ENCODE data around the gene EFNB2.
A peak's percentile ranks its signal among the peaks of the same experiment; 100 is the strongest.

EFNB2 gene

GRCh38 chr13:106521095-106521799 is 14.2 kb downstream of the EFNB2 start:
- no peak for TF ChIP-seq EGR1 (IDR thresholded peaks at IDR 0.05)
- TF ChIP-seq USF1 (IDR thresholded peaks at IDR 0.05) = no peak
- no peak for TF ChIP-seq TAF1 (IDR thresholded peaks at IDR 0.05; ENCODE audit: low read depth)
- TF ChIP-seq CEBPB (IDR thresholded peaks at IDR 0.05) = no peak
- no peak for TF ChIP-seq TEAD4 (IDR thresholded peaks at IDR 0.05)
- TF ChIP-seq, protein P1, sequence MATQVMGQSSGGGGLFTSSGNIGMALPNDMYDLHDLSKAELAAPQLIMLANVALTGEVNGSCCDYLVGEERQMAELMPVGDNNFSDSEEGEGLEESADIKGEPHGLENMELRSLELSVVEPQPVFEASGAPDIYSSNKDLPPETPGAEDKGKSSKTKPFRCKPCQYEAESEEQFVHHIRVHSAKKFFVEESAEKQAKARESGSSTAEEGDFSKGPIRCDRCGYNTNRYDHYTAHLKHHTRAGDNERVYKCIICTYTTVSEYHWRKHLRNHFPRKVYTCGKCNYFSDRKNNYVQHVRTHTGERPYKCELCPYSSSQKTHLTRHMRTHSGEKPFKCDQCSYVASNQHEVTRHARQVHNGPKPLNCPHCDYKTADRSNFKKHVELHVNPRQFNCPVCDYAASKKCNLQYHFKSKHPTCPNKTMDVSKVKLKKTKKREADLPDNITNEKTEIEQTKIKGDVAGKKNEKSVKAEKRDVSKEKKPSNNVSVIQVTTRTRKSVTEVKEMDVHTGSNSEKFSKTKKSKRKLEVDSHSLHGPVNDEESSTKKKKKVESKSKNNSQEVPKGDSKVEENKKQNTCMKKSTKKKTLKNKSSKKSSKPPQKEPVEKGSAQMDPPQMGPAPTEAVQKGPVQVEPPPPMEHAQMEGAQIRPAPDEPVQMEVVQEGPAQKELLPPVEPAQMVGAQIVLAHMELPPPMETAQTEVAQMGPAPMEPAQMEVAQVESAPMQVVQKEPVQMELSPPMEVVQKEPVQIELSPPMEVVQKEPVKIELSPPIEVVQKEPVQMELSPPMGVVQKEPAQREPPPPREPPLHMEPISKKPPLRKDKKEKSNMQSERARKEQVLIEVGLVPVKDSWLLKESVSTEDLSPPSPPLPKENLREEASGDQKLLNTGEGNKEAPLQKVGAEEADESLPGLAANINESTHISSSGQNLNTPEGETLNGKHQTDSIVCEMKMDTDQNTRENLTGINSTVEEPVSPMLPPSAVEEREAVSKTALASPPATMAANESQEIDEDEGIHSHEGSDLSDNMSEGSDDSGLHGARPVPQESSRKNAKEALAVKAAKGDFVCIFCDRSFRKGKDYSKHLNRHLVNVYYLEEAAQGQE (IDR thresholded peaks at IDR 0.05; ENCODE audit: low read depth) = no peak
- TF ChIP-seq, protein P2, sequence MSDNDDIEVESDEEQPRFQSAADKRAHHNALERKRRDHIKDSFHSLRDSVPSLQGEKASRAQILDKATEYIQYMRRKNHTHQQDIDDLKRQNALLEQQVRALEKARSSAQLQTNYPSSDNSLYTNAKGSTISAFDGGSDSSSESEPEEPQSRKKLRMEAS (IDR thresholded peaks at IDR 0.05) = no peak
- TF ChIP-seq TCF12 (IDR thresholded peaks at IDR 0.05; ENCODE audit: low read depth) = no peak
- TF ChIP-seq RAD21 (IDR thresholded peaks at IDR 0.05; ENCODE audit: low read depth) = no peak
- TF ChIP-seq FOXM1 (IDR thresholded peaks at IDR 0.05; ENCODE audit: borderline replicate concordance, low read depth) = no peak
- no peak for TF ChIP-seq ZBTB7A (IDR thresholded peaks at IDR 0.05; ENCODE audit: low read depth)
- TF ChIP-seq EP300 (IDR thresholded peaks at IDR 0.05; ENCODE audit: borderline replicate concordance) = no peak
- TF ChIP-seq CREB1 (IDR thresholded peaks at IDR 0.05; ENCODE audit: low read depth) = no peak
- no peak for TF ChIP-seq NFIC (IDR thresholded peaks at IDR 0.05)
- TF ChIP-seq YY1 (IDR thresholded peaks at IDR 0.05; ENCODE audit: low read depth) = no peak

DNA sequence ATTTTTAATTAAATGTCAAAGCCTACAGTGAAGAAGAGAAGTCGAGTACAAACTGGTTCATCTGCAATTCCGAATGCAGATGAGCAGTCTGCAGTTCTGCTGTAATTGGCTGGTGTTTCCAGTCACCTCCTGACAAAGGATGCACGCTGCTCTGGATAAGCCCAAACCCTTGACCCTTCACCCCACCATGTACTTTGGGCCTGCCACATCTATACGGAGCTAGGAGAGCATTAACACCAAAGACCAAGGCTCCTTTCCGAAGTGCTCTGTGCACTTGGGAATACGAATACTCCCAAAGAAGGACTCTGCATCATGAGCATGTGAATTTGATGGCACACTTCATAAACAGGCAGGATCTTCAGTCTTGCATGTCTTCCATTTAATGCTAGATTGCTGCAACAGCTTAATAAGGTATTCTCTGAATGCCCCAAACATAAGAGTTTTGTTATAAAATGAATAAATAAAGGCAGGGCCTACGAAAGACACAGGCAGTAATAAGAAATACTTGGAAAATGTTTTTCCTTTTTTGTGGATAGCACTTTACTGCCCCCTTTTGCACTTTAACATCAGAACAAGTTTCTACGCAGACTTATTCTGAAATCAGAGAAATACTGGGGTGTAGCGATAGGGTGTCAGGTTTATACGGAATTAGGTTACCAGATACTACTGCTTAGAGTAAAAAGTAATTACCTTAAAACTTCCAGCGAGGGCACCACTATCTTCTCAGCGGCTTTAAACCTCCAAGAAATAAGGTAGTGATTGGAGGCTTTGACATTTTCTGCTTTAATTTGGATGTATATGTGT is 15.0 kb downstream of the EFNB2 start:
- TF ChIP-seq RAD21 (IDR thresholded peaks at IDR 0.05; ENCODE audit: low read depth) (peak; percentile 49), CEBPB (IDR thresholded peaks at IDR 0.05) (no peak)

GRCh38 chr13:106518512-106518911 is 16.9 kb downstream of the EFNB2 start:
- TF ChIP-seq ZBTB7A (IDR thresholded peaks at IDR 0.05; ENCODE audit: low read depth) (no peak), TCF12 (IDR thresholded peaks at IDR 0.05; ENCODE audit: low read depth) (no peak), USF1 (IDR thresholded peaks at IDR 0.05) (no peak), EP300 (IDR thresholded peaks at IDR 0.05; ENCODE audit: borderline replicate concordance) (no peak), FOXM1 (IDR thresholded peaks at IDR 0.05; ENCODE audit: borderline replicate concordance, low read depth) (no peak), YY1 (IDR thresholded peaks at IDR 0.05; ENCODE audit: low read depth) (no peak), CREB1 (IDR thresholded peaks at IDR 0.05; ENCODE audit: low read depth) (no peak), EGR1 (IDR thresholded peaks at IDR 0.05) (no peak), RAD21 (IDR thresholded peaks at IDR 0.05; ENCODE audit: low read depth) (no peak), NFIC (IDR thresholded peaks at IDR 0.05) (no peak), TEAD4 (IDR thresholded peaks at IDR 0.05) (no peak), TAF1 (IDR thresholded peaks at IDR 0.05; ENCODE audit: low read depth) (no peak), CEBPB (IDR thresholded peaks at IDR 0.05) (no peak)
- TF ChIP-seq, protein P2 (IDR thresholded peaks at IDR 0.05) = no peak
- TF ChIP-seq, protein P1 (IDR thresholded peaks at IDR 0.05; ENCODE audit: low read depth) = no peak

DNA sequence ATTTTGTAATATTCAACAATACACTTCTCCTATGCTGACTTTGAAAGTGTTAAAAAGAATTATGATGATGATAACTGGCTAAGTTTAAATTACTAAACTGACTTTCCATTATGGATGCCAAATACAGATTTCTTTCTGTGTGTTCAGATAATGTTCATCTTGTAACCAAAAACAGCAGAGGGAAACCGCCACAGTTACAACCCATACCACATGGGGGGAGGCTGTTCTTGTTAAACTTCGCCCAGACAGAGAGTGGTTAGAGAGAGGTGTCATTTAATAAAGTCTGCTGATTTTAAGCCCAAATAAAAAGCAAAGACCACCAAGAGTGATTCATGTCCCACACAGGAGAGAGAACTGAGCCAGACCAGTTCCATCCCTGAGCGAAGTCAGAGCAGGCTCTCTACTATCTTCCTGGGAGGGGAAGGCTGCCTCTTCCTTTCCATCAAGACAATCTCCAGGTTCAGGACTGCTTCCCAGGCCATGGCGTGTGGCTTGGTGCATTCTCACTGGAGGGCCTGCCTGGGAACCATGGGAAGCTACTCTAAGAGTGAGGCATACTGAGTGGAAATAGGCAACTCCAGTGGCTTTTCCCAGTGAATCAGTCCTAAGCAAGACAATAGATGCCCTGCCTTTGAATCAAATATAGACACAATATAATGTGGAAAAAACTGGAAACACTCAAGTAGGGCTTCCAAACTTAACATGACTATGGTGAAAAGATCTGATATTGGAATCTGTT is 18.2 kb downstream of the EFNB2 start:
- TF ChIP-seq CEBPB (IDR thresholded peaks at IDR 0.05) = no peak
- TF ChIP-seq NFIC (IDR thresholded peaks at IDR 0.05) = no peak
- TF ChIP-seq TCF12 (IDR thresholded peaks at IDR 0.05; ENCODE audit: low read depth) = no peak
- no peak for TF ChIP-seq USF1 (IDR thresholded peaks at IDR 0.05)
- TF ChIP-seq RAD21 (IDR thresholded peaks at IDR 0.05; ENCODE audit: low read depth) = no peak
- TF ChIP-seq, protein P1 (IDR thresholded peaks at IDR 0.05; ENCODE audit: low read depth) = no peak
